Parathyroid adenoma (tissue), 2 donors: ENCODE measurements around the gene PTGIR.

Source experiments
- H2AFZ ChIP-seq: fragments of 300-600 bp; sonication (generic); one replicate; pipeline ENCODE4 v1.7.0; 2017; ENCODE audit warnings: antibody characterized with exemption, mild to moderate bottlenecking
- H3K27ac ChIP-seq: fragments of 300-600 bp; sonication (generic); one replicate; pipeline ENCODE4 v1.7.0; 2017
- H3K27me3 ChIP-seq: fragments of 300-600 bp; sonication (generic); one replicate; pipeline ENCODE4 v1.7.0; 2017; ENCODE audit warnings: low read length; ENCODE audit not compliant: control insufficient read depth, insufficient read depth
- H3K36me3 ChIP-seq: fragments of 300-600 bp; sonication (generic); one replicate; pipeline ENCODE4 v1.7.0; 2017; ENCODE audit warnings: low read length; ENCODE audit not compliant: control insufficient read depth, insufficient read depth
- H3K4me1 ChIP-seq: fragments of 300-600 bp; sonication (generic); one replicate; pipeline ENCODE4 v1.7.0; 2017; ENCODE audit warnings: control low read depth
- H3K4me2 ChIP-seq: fragments of 300-600 bp; sonication (generic); one replicate; pipeline ENCODE4 v1.7.0; 2017; ENCODE audit warnings: low read length
- H3K4me3 ChIP-seq: fragments of 300-600 bp; sonication (generic); one replicate; pipeline ENCODE4 v1.7.0; 2017; ENCODE audit warnings: low read depth, low read length
- H3K79me2 ChIP-seq: fragments of 300-600 bp; sonication (generic); one replicate; pipeline ENCODE4 v1.7.0; 2017; ENCODE audit warnings: control low read depth
- H3K9ac ChIP-seq: fragments of 300-600 bp; sonication (generic); one replicate; pipeline ENCODE4 v1.7.0; 2017; ENCODE audit warnings: mild to moderate bottlenecking
- H3K9me3 ChIP-seq: fragments of 300-600 bp; sonication (generic); one replicate; pipeline ENCODE4 v1.7.0; 2017; ENCODE audit warnings: low read length; ENCODE audit not compliant: control insufficient read depth
- CTCF ChIP-seq: fragments of 300-600 bp; sonication (generic); IDR thresholded peaks from one replicate; pipeline ENCODE4 v1.7.0; 2017; ENCODE audit warnings: antibody characterized with exemption, mild to moderate bottlenecking
- donor health status: primary hyperparathyroidism.

The PTGIR gene

GRCh38 chr19:46659151-46660007, 34.5 kb upstream of the PTGIR start:
- H3K4me3 ChIP-seq: peak overlapping the region; percentile 60
- peaks cover 13% of the 10 kb centered on the region for H3K4me1 ChIP-seq

GRCh38 chr19:46656541-46656940, 31.7 kb upstream of the PTGIR start:
- Histone ChIP-seq H3K4me2 (no peak overlapping the region), H3K79me2 (no peaks in the 10 kb centered on the region), H3K9ac (no peak overlapping the region), H2AFZ (no peak overlapping the region), H3K27me3 (no peaks in the 10 kb centered on the region), H3K9me3 (no peaks in the 10 kb centered on the region), H3K27ac (no peak overlapping the region), H3K36me3 (no peaks in the 10 kb centered on the region), H3K4me1 (peaks cover 10% of the 10 kb centered on the region), H3K4me3 (no peak overlapping the region)
- no peak for TF ChIP-seq CTCF

More at GRCh38 chr19:46659151-46660007, 34.5 kb upstream of the PTGIR start:
- Histone ChIP-seq H3K27me3 (no peaks in the 10 kb centered on the region), H3K27ac (no peak overlapping the region), H3K4me2 (peak overlapping the region; percentile 84), H2AFZ (peak overlapping the region; percentile 84), H3K79me2 (no peaks in the 10 kb centered on the region), H3K9me3 (no peaks in the 10 kb centered on the region), H3K36me3 (no peaks in the 10 kb centered on the region), H3K9ac (no peak overlapping the region)
- TF ChIP-seq CTCF: no peak

DNA sequence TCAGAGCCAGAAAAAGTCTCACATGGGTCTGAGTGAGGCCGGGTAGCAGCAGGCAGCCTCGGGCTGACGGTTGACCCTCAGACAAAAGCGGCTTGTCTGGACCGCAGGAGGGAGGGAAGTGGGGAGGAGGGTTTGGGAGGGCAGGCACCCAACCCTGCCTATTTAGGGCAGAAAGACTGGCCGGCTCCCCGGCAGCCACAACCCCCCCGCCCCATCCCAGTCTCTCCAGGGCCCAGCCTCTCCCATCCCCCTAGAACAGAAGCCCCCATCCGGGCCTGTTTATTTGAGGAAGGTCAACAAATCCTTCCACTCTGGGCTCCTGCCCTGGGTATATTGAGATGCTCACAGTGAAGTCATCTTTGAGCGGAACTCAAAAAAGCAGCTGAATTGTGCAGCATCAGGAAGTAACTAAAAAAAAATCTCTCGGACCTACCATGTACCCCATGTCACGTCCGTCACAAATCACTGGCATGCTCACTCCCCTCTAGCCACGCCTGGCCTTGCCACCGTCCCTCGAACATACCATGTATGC, 29.8 kb upstream of the PTGIR start:
- H3K4me3 ChIP-seq: no peak overlapping the region
- H3K36me3 ChIP-seq: no peaks in the 10 kb centered on the region
- H3K9ac ChIP-seq: no peak overlapping the region
- H3K4me2 ChIP-seq: no peak overlapping the region
- H3K79me2 ChIP-seq: no peaks in the 10 kb centered on the region
- H2AFZ ChIP-seq: no peak overlapping the region
- no peaks in the 10 kb centered on the region for H3K9me3 ChIP-seq
- peaks cover 4% of the 10 kb centered on the region for H3K4me1 ChIP-seq
- TF ChIP-seq CTCF: no peak
- no peaks in the 10 kb centered on the region for H3K27me3 ChIP-seq
- no peak overlapping the region for H3K27ac ChIP-seq

DNA sequence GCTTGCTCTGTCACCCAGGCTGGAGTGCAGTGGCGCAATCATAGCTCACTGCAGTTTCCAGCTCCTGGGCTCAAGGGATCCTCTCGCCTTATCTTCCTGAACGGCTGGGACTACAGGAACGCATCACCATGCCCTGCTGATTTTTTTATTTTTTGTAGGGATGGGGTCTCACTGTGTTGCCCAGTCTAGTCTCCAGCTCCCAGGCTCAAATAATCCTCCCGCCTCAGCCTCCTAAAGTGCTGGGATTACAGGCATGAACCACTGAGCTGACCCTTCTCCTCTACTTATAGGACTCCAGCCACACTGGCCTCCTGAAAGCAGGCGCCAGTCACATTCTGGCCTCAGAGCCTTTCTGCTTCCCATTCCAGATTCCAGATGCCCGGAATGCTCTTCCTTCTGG, 25.6 kb upstream of the PTGIR start:
- no peak for TF ChIP-seq CTCF
- Histone ChIP-seq H3K27ac (no peak overlapping the region), H3K4me3 (no peak overlapping the region), H3K9ac (no peak overlapping the region), H3K27me3 (no peaks in the 10 kb centered on the region), H3K79me2 (no peaks in the 10 kb centered on the region), H3K9me3 (no peaks in the 10 kb centered on the region), H3K36me3 (no peaks in the 10 kb centered on the region), H3K4me1 (no peaks in the 10 kb centered on the region), H2AFZ (no peak overlapping the region), H3K4me2 (no peak overlapping the region)
